ENCODE results near the gene NUP214.
"Not testable (repeated sequence)": the region's sequence is repeated elsewhere in the genome, so short reads cannot be mapped to it uniquely, and the experiment has no call there.

NUP214 gene

DNA sequence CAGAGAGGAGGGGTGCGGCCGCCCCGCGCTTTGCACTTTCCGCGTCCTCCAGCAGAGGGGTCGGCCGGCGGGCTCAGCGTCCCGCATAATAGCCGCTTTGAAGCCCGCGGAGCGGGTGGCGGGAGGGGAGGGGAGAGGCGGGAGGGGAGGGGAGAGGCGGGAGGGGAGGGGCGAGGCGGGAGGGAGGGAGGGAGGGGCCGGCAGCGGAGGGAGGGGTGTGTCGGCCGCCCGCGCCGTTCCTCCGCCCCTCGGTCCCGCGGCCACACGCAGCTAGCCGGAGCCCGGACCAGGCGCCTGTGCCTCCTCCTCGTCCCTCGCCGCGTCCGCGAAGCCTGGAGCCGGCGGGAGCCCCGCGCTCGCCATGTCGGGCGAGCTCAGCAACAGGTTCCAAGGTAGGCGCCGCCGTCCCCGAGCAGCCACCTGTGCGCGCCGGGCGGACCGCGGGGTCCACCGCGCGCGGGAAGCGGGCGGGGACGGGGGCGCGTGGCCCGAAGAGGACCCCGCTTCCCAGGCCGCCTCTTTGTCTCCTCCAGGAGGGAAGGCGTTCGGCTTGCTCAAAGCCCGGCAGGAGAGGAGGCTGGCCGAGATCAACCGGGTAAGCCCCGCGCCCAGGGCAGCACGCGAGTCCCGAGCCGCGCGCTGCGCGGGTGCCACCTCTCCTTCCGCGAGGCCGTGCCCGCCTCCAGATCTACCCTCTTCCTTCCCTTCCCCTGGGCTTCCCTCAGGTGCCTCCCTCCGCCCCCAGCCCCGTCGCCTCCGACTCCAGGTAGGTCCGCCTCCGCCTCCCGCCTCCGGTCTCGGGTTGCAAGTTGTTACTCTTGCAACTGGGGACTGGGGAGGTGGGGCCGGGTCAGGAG, 28.9 kb upstream of the NUP214 start, which contains the start of gene AIF1L:
Gene AIF1L, plus strand, starts transcription at position 263 of the 857 bp plus-strand sequence. Its CDS starts 99 bp downstream, at position 362.
- peak in 1 of 3 experiments; percentile 3 for DNase-seq (ENCODE audit: low read depth in 2 of 3, low spot score in 2 of 3)

DNA sequence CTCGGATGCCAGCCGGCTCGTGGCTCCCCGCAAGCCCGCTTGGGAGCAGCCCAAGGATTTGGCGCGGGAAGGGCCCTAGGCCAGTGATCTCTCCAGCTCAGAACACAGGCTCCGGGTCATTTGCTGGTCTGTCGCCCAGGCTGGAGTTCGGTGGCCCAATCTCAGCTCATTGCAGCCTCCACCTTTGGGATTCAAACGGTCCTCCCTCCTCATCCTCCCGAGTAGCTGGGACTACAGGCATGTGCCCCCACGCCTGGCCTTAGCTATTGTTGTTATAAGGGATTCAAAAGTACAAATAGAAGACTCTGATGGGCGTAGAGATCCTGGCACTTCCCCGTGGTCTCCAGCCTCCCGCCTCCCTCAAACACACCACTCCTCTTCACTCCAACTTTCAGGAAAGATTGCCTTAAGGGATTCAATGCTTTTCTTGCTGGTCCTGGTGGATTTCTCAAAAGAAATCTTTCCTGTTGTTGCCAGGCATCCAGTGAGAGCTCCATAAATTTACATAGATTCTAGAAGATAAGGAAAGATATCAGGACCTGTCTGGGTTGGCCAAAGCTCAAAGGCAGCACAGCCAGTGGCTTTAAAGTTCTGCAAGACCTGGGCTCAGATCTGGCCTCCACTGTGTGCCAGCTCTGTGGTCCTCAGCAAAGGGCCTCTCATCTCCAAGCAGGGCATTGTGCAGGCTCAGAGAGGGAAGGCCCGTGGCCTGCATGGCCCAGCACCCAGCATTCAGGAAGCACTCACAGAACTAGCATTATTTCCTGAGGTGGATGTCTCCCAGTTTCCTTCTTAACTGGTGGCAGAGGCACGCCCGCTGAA, 28.0 kb upstream of the NUP214 start:
- no peak for DNase-seq (ENCODE audit: low read depth in 2 of 3, low spot score in 2 of 3)

DNA sequence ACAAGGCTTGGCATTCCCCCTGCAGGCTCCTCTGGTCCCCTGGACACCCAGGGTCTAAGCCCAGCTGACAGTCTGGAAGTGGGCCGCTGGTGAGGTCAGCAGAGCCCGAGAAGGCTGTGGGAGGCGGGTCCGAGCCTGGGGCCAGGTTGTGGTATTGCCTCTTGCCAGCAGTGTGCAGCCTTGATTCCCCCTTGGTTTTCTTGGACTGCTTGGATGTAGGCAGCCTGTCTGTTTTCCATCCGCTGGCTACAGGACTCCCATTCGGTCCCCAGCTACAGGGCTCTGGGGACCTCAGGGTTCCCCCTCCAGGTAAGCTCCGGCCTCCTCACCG, 27.5 kb upstream of the NUP214 start:
- DNase-seq (ENCODE audit: low read depth in 2 of 3, low spot score in 2 of 3), result no peak

- no peak for DNase-seq (ENCODE audit: low read depth in 2 of 3, low spot score in 2 of 3)
Observed at GRCh38 chr9:131098391-131099101, 26.8 kb upstream of the NUP214 start.

DNA sequence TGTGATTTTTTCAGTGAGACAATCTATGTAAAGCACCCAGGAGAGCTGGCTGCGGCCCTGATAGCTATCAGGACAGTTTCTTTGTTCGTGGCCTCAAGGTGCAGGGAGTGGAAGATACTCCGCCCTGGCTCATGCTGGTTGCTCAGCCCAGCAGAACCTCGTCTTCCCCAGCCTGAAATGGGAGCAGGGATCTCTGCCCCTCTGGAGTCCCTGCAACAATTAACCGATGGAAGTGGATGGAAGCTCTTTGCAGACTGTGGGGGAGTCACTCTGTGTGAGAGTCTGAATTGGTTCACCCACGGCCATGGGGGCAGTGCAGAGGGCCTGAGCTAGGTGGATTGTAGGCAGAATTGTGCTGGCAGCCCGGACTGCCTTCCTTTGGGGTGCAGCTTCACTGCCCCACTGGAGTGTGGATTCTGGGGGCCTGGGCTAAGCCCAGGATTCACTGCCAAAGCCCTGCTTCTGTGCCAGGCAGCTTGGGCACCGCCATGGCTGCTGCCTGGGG, 26.2 kb upstream of the NUP214 start:
- no peak for DNase-seq (ENCODE audit: low read depth in 2 of 3, low spot score in 2 of 3)

DNA sequence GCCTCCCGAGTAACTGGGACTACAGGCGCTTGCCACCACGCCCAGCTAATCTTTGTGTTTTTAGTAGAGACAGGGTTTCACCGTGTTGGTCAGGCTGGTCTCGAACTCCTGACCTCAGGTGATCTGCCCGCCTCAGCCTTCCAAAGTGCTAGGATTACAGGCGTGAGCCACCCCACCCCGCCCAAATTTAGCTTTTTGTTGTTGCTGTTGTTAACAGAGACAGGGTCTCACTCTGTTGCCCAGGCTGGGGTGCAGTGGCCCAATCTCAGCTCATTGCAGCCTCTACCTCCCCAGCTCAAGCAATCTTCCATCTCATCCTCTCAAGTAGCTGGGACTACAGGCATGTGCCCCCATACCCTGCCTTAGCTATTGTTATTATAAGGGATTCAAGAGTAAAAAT, 25.5 kb upstream of the NUP214 start:
- not testable (repeated sequence) for DNase-seq (ENCODE audit: low read depth in 2 of 3, low spot score in 2 of 3)

DNA sequence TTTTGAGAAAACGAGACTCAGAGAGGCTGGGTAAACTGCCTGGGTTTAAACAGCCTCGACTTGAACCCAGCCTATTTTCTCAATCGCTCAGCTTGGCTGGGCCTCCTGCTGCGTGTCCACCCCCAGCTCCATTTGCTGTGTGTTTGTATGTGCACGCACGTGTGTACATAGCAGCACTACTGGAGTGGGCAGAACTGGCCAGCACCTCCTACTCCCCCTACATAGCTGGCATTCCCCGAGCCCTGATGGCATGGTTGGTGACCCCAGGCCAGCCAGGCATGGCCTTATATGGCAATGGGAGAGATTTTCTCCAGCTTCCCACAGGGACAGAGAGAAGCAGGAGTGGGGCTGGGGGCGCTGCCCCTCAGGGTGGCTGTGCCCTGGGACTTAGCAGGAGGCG, 24.9 kb upstream of the NUP214 start:
- no peak for DNase-seq (ENCODE audit: low read depth in 2 of 3, low spot score in 2 of 3)

DNA sequence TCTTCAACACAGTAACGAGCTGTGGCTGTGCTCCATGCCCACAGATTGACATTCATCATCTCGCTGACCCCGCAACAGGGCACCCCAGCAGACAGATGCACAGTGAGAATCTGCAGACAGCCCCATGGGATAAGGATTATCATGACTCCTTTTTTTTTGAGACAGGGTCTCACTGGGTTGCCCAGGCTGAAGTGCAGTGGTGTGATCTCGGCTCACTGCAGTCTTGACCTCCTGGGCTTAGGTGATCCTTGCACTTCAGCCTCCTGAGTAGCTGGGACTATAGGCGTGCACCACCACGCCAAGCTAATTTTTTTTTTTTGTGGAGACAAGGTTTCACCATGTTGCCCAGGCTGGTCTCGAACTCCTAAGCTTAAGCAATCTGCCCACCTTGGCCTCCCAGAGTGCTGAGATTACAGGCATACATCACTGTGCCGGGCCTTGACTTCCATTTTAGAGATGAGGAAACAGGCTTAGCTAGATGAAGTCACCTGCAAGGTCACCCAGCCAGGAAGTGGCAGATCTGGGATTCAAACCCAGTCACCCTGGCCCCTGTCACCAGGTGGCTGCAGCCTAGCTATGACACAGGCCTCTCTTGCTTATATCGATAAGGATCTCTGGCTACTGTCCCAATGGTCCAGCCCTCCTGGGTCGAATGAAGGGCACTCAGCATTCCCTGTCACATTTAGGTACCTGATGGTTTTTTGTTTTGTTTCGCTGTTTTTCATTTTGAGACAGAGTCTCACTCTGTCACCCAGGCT, 24.0 kb upstream of the NUP214 start:
- DNase-seq (ENCODE audit: low read depth in 2 of 3, low spot score in 2 of 3), result no peak

GRCh38 chr9:131103024-131103423, 22.4 kb upstream of the NUP214 start:
- no peak for DNase-seq (ENCODE audit: low read depth in 2 of 3, low spot score in 2 of 3)

- DNase-seq (ENCODE audit: low read depth in 2 of 3, low spot score in 2 of 3), result no peak
Observed at GRCh38 chr9:131103535-131103934, 21.9 kb upstream of the NUP214 start.

DNA sequence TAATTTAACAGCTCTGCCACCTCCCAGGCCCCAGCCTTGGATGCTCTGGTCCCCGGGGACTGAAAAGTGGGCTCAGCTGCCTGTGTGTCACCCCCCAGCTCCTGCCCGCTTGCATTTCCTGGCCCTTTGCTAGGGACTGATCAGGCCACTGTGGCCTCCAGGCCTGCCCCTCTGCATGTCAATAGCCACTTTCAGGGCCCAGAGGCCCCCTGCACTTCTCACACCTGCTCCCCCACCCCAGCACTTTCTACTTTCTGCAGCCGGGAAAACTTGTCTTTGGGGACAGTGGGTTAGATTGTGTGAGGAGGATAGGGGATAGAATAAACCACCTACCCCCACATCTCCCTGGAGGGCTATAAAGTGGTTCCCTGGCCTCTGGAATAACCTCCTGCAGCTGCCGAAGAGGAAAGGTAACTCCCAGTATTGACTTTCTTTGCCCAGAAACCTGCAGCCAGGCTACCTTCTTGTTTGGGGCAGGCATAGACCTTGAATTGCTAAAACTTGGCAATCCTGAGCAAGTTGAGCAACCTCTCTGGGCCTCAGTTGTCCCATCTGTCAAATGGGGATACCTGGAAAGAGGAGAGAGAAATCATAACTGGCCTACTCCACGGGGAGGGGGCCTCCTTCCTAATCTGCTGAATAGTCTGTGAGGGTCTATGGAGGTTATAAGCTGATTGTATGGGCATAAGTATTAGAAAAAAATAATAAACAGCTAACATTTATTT, 21.2 kb upstream of the NUP214 start:
- no peak for DNase-seq (ENCODE audit: low read depth in 2 of 3, low spot score in 2 of 3)

GRCh38 chr9:131105952-131106351, 19.4 kb upstream of the NUP214 start:
- DNase-seq (ENCODE audit: low read depth in 2 of 3, low spot score in 2 of 3), result no peak

DNA sequence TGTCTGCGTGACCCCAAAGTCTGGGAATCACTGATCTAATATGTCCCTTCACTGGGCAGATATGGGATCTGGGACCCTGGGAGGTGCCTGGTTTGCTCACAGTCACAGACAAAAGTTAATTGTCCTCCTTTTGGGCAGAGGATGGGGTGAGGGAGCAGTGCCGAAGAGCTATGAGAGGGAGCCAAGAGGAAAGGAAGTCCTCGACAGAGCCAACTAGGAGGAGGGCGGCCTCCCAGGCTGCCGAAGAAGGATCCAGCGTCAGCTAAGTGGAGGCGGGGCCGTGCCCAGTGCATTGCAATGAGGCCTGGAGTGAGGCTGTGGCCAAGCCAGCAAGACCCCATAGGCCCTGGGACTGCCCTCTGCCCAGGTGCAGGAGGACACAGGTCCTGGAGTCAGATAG, 17.6 kb upstream of the NUP214 start:
- no peak for DNase-seq (ENCODE audit: low read depth in 2 of 3, low spot score in 2 of 3)

GRCh38 chr9:131111186-131111853, 14.1 kb upstream of the NUP214 start:
- no peak for DNase-seq (ENCODE audit: low read depth in 2 of 3, low spot score in 2 of 3)

DNA sequence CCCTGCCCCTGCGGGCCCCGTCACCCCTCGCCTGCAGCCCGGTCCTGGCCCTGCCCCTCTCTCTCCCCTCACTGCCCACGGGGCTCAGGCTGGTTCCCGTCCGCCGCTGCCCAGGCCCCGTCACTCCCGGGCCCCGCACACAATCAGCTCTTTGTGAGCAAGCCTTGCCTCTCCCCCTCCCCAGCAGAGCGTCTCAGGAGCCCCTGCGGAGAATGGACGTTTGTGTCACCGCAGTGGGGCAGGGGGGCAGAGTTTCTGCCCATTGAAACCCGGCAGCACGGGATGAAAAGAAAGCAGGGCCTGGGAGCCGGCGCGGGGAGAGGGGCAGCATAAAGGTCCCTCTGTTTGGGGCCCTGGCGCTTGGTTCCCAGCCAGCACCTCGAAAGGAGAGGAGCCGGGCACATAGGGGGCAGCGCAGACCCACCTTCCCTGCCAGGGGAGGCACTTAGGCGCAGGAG, 13.5 kb upstream of the NUP214 start:
- no peak for DNase-seq (ENCODE audit: low read depth in 2 of 3, low spot score in 2 of 3)

- no peak for DNase-seq (ENCODE audit: low read depth in 2 of 3, low spot score in 2 of 3)
Observed at GRCh38 chr9:131112374-131113154, 12.8 kb upstream of the NUP214 start.

GRCh38 chr9:131113655-131114054, 11.7 kb upstream of the NUP214 start:
- DNase-seq (ENCODE audit: low read depth in 2 of 3, low spot score in 2 of 3), result no peak

GRCh38 chr9:131114084-131114535, 11.3 kb upstream of the NUP214 start:
- no peak for DNase-seq (ENCODE audit: low read depth in 2 of 3, low spot score in 2 of 3)

GRCh38 chr9:131115360-131115742, 10.0 kb upstream of the NUP214 start:
- DNase-seq (ENCODE audit: low read depth in 2 of 3, low spot score in 2 of 3), result not testable (repeated sequence)
